SK-N-SH treated with all-trans-retinoic acid at 6 μM for 48 hours (cell line): ENCODE results near the gene ALG9.

Experiments
- ATAC-seq: fragments of 200-7000 bp; cut with Tn5 transposase; 3 replicates; pipeline ENCODE4 v1.9.1; 2020; ENCODE audit warnings: mild to moderate bottlenecking, moderate library complexity
- ARNTL ChIP-seq: fragments of 450-650 bp; formaldehyde crosslinking; IDR thresholded peaks from 2 replicates; pipeline ENCODE4 v1.5.0; 2020; ENCODE audit warnings: low read depth, mild to moderate bottlenecking, moderate library complexity, borderline replicate concordance
- BACH2 ChIP-seq: fragments of 250-450 bp; sonication (Bioruptor Pico); IDR thresholded peaks from 2 replicates; pipeline ENCODE4 v1.9.0; 2021; ENCODE audit warnings: mild to moderate bottlenecking, borderline replicate concordance
- CSDC2 ChIP-seq: fragments of 250-450 bp; sonication (Bioruptor Pico); IDR thresholded peaks from 2 replicates; pipeline ENCODE4 v1.5.0; 2020; ENCODE audit warnings: mild to moderate bottlenecking, moderate library complexity
- ESRRG ChIP-seq: fragments of 250-450 bp; sonication (Bioruptor Pico); IDR thresholded peaks from 2 replicates; pipeline ENCODE4 v1.6.1; 2021; ENCODE audit warnings: mild to moderate bottlenecking
- GLIS3 ChIP-seq: fragments of 250-450 bp; sonication (Bioruptor Pico); IDR thresholded peaks from 2 replicates; pipeline ENCODE4 v1.5.0; 2020; ENCODE audit warnings: mild to moderate bottlenecking, moderate library complexity
- ISL1 ChIP-seq: fragments of 250-450 bp; sonication (Bioruptor Pico); IDR thresholded peaks from 2 replicates; pipeline ENCODE4 v2.1.2; 2022; ENCODE audit warnings: mild to moderate bottlenecking, moderate library complexity
- OSR1 ChIP-seq: fragments of 250-450 bp; sonication (Bioruptor Pico); IDR thresholded peaks from 2 replicates; pipeline ENCODE4 v1.8.0; 2022; ENCODE audit warnings: moderate library complexity, mild to moderate bottlenecking, inconsistent platforms
- PPARA ChIP-seq: fragments of 250-450 bp; sonication (Bioruptor Pico); IDR thresholded peaks from 2 replicates; pipeline ENCODE4 v1.5.0; 2020; ENCODE audit warnings: mild to moderate bottlenecking, borderline replicate concordance
- RARB ChIP-seq: fragments of 250-450 bp; sonication (Bioruptor Pico); IDR thresholded peaks from 2 replicates; pipeline ENCODE4 v1.8.0; 2021; ENCODE audit warnings: mild to moderate bottlenecking, moderate library complexity
- SNAI2 ChIP-seq: fragments of 250-450 bp; sonication (Bioruptor Pico); IDR thresholded peaks from 2 replicates; pipeline ENCODE4 v1.5.0; 2020; ENCODE audit warnings: mild to moderate bottlenecking, moderate library complexity
- TCF4 ChIP-seq: fragments of 250-450 bp; sonication (Bioruptor Pico); IDR thresholded peaks from 2 replicates; pipeline ENCODE4 v1.8.0; 2021; ENCODE audit warnings: mild to moderate bottlenecking, moderate library complexity, borderline replicate concordance
- TOX ChIP-seq: fragments of 250-450 bp; sonication (Bioruptor Pico); IDR thresholded peaks from 2 replicates; pipeline ENCODE4 v1.8.0; 2021; ENCODE audit warnings: mild to moderate bottlenecking, moderate library complexity, borderline replicate concordance
- ZC3H10 ChIP-seq: fragments of 250-450 bp; sonication (Bioruptor Pico); IDR thresholded peaks from 2 replicates; pipeline ENCODE4 v1.5.1; 2021; ENCODE audit warnings: mild to moderate bottlenecking, moderate library complexity
- ZFP30 ChIP-seq: fragments of 450-650 bp; formaldehyde crosslinking; IDR thresholded peaks from 2 replicates; pipeline ENCODE4 v1.5.0; 2022; ENCODE audit warnings: mild to moderate bottlenecking, moderate library complexity
- ZNF565 ChIP-seq: fragments of 450-650 bp; formaldehyde crosslinking; conservative IDR thresholded peaks from 2 replicates; pipeline ENCODE4 v1.5.0; 2020; ENCODE audit warnings: low read depth, mild to moderate bottlenecking, moderate library complexity
- ZNF8 ChIP-seq: fragments of 450-650 bp; formaldehyde crosslinking; IDR thresholded peaks from 2 replicates; pipeline ENCODE4 v1.5.0; 2020; ENCODE audit warnings: mild to moderate bottlenecking, moderate library complexity
- TF ChIP-seq, protein P1 (sequence below): fragments of 250-450 bp; sonication (Bioruptor Pico); IDR thresholded peaks from 2 replicates; pipeline ENCODE4 v1.5.1; 2020; ENCODE audit warnings: low read depth, mild to moderate bottlenecking, moderate library complexity
- TF ChIP-seq, protein P2 (sequence below): fragments of 250-450 bp; sonication (Bioruptor Pico); IDR thresholded peaks from 2 replicates; pipeline ENCODE4 v1.8.0; 2020; ENCODE audit warnings: mild to moderate bottlenecking, moderate library complexity, borderline replicate concordance
- TF ChIP-seq, protein P3 (sequence below): fragments of 250-450 bp; sonication (Bioruptor Pico); IDR thresholded peaks from 2 replicates; pipeline ENCODE4 v1.5.1; 2021; ENCODE audit warnings: mild to moderate bottlenecking, moderate library complexity

The ALG9 gene

DNA sequence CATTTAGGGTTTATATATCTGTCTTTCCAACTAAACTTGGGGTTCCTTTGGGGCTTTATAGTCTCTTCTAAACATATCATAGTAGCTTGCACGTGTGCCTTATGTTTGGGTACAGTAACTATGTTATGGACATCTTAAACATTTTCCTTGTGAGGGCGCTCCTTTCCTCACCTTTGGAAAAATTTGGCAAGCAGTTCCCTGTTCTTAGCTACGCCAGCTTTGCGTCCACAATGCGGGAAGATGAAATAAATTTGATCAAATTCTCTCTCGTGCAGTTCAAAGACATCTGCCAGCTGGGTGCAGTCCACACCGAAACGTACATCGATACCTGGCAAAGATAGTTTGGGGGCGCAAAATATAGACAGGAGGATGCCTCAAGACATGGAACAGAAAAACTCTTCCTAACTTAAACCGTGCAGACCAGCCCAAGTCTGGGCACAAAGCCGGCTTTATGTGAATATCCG, 7.0 kb upstream of the ALG9 start:
- peak; percentile 24 for ATAC-seq
- 0 out of 2 replicates have a peak, but pooled peaks have one; percentile 11 for TF ChIP-seq TCF4 (CRISPR knock-in tag)
- no peak for TF ChIP-seq ESRRG (CRISPR knock-in tag)

DNA sequence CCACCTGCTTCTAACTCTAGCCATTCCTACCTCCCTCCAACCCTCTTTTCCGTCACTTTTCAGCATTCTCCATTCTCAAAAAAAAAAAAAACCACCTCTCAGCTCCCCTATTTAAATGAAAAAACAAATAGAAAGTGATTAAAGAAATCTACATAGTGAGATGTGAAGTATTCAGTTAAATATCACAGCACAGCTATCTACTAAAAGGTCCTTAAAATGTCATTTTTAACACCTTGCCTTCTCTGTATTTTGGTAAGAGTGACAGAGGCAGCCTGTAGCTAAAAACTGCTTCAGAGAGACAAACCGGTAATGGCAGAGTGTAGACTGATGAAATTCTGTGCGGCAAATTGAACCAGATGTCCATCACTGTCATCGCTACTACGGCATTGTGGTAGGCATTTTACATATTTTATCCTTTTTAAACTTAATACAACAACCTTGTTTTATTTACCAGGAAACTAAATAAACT, 346 bp upstream of the ALG9 start:
- TF ChIP-seq CSDC2 (CRISPR knock-in tag), result no peak
- peak; percentile 30; the same call in 2 of the 3 replicates for ATAC-seq

DNA sequence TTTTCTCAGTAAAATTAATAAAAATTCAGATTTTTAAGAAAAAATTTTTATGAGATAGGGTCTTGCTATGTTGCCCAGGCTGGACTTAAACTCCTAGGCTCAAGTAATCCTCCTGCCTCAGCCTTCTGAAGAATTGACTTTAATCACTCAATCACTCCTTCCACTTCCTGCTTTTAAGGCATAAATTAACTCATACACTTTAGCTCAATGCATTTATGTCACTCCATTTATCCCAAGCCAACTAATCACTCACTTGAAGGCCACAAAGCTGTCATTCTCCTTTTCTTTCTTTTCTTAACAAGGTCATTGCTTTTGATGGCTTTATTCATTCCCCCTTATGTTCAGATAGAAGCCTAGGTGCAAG, 877 bp downstream of the ALG9 start:
- TF ChIP-seq RARB (CRISPR knock-in tag) (no peak), ARNTL (CRISPR knock-in tag) (no peak), SNAI2 (CRISPR knock-in tag) (no peak), ISL1 (CRISPR knock-in tag) (no peak), ZFP30 (CRISPR knock-in tag) (no peak), TOX (CRISPR knock-in tag) (no peak), OSR1 (no peak), PPARA (CRISPR knock-in tag) (no peak)
- TF ChIP-seq, protein P1, sequence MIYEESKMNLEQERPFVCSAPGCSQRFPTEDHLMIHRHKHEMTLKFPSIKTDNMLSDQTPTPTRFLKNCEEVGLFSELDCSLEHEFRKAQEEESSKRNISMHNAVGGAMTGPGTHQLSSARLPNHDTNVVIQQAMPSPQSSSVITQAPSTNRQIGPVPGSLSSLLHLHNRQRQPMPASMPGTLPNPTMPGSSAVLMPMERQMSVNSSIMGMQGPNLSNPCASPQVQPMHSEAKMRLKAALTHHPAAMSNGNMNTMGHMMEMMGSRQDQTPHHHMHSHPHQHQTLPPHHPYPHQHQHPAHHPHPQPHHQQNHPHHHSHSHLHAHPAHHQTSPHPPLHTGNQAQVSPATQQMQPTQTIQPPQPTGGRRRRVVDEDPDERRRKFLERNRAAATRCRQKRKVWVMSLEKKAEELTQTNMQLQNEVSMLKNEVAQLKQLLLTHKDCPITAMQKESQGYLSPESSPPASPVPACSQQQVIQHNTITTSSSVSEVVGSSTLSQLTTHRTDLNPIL, result no peak
- TF ChIP-seq, protein P2, sequence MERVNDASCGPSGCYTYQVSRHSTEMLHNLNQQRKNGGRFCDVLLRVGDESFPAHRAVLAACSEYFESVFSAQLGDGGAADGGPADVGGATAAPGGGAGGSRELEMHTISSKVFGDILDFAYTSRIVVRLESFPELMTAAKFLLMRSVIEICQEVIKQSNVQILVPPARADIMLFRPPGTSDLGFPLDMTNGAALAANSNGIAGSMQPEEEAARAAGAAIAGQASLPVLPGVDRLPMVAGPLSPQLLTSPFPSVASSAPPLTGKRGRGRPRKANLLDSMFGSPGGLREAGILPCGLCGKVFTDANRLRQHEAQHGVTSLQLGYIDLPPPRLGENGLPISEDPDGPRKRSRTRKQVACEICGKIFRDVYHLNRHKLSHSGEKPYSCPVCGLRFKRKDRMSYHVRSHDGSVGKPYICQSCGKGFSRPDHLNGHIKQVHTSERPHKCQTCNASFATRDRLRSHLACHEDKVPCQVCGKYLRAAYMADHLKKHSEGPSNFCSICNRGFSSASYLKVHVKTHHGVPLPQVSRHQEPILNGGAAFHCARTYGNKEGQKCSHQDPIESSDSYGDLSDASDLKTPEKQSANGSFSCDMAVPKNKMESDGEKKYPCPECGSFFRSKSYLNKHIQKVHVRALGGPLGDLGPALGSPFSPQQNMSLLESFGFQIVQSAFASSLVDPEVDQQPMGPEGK (CRISPR knock-in tag), result no peak
- TF ChIP-seq, protein P3, sequence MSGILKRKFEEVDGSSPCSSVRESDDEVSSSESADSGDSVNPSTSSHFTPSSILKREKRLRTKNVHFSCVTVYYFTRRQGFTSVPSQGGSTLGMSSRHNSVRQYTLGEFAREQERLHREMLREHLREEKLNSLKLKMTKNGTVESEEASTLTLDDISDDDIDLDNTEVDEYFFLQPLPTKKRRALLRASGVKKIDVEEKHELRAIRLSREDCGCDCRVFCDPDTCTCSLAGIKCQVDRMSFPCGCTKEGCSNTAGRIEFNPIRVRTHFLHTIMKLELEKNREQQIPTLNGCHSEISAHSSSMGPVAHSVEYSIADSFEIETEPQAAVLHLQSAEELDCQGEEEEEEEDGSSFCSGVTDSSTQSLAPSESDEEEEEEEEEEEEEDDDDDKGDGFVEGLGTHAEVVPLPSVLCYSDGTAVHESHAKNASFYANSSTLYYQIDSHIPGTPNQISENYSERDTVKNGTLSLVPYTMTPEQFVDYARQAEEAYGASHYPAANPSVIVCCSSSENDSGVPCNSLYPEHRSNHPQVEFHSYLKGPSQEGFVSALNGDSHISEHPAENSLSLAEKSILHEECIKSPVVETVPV (CRISPR knock-in tag), result no peak
- no peak for ATAC-seq

DNA sequence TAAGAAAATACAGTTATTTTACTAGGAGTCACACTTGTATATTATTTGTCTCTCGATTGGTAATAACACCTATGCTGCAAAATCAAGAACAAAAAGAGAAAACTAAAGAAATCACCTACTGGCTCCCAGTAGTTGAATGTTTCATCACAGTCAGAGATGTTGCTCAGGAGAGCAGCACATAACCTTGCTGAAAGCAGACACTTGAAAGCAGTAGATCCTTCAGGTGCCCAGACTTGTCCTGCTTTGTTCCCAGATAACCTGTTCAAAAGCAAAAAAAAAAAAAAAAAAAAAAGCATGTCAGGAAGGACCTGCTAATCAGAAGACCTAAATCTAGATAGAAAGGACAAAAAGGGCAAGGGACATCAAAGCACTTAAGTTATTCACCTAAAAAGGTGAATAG, 1.3 kb downstream of the ALG9 start:
- ATAC-seq, result no peak

DNA sequence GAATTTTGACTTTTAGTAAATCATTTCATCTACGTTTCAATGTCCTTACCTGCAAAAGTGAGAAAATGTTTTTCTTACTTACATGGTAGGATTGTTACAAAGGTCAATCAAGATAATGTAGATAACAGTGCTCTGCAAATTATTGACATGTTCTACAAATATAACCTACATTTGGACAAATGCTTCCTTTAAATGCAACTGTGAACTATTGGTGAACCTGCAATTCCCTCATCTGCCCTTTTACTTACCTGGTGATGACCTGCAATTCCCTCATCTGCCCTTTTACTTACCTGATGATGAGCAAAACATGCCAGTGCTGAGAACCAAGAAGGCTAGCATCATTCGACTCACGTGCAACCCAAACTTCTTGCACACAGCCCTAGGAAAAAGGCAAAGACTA, 11.1 kb downstream of the ALG9 start:
- ATAC-seq, result no peak
- TF ChIP-seq ESRRG (CRISPR knock-in tag) (no peak), ZNF565 (CRISPR knock-in tag) (no peak), BACH2 (no peak), OSR1 (no peak), ZFP30 (CRISPR knock-in tag) (no peak), TOX (CRISPR knock-in tag) (no peak), GLIS3 (CRISPR knock-in tag) (no peak), CSDC2 (CRISPR knock-in tag) (no peak), ZC3H10 (no peak), ISL1 (CRISPR knock-in tag) (no peak), ARNTL (CRISPR knock-in tag) (no peak), ZNF8 (CRISPR knock-in tag) (no peak)
- TF ChIP-seq, protein P3 (CRISPR knock-in tag), result no peak
- TF ChIP-seq, all 23 proteins: peak for 0

More for the DNA sequence above, 1.3 kb downstream of the ALG9 start:
- TF ChIP-seq RARB (CRISPR knock-in tag) (no peak), PPARA (CRISPR knock-in tag) (no peak), SNAI2 (CRISPR knock-in tag) (no peak), ZFP30 (CRISPR knock-in tag) (no peak), ZC3H10 (no peak)
- TF ChIP-seq, protein P1, result no peak
- TF ChIP-seq, protein P3 (CRISPR knock-in tag), result no peak
